ENCODE measurements around the gene JARID2.

DNA sequence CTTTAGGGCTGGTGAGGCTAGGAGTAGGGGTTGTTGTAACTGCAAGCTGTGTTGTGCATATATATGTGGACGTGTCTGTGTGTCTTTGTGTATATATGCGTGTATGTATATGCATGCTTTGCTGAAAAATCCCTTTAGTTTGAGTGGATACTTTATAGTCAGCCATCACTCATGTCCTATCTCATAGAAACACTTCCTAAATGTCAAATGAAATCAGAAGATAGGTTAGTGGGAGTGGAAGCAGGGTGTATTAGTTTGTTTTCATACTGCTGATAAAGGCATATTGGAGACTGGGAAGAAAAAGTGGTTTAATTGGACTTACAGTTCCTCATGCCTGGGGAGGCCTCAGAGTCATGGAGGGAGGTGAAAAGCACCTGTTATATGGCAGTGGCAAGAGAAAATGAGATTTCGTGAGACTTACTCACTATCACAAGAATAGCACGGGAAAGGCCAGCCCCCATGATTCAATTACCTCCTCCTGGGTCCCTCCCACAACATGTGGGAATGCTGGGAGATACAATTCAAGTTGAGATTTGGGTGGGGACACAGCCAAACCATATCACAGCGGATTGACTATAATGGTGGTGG lies 131.1 kb downstream of the JARID2 start:
- TF ChIP-seq CTCF (IDR thresholded peaks at IDR 0.05) (no peak), TCF7L2 (IDR thresholded peaks at IDR 0.05; ENCODE audit: low read depth, low read length) (no peak)
